HEK293 (cell line): ENCODE data around the gene FYTTD1.

Source experiments
- CTCF ChIA-PET: fragments of 350-600 bp; formaldehyde crosslinking; extraction: SDS; loops from one replicate; lab custom pipeline; 2021; ENCODE audit warnings: antibody characterized with exemption; lab: Yijun Ruan, JAX
- POLR2A ChIA-PET: fragments of 300-600 bp; formaldehyde crosslinking; extraction: SDS; loops from one replicate; lab custom pipeline; 2020; ENCODE audit warnings: antibody characterized with exemption, inconsistent platforms; lab: Yijun Ruan, JAX
- H3K27ac ChIP-seq: fragments of 200-500 bp; sonication (Bioruptor generic); 2 replicates; pipeline ENCODE4 v1.5.1; 2014; ENCODE audit warnings: low read depth, low read length, control low read depth, inconsistent platforms; ENCODE audit errors: extremely low read depth
- H3K36me3 ChIP-seq, 2 experiments: fragments of 200-500 bp in 1 of 2; sonication (Bioruptor generic) in 1 of 2; 1 replicate in 1 of 2; 2 replicates in 1 of 2; pipeline ENCODE4 v1.5.1; 2014 to 2017; ENCODE audit warnings: inconsistent platforms in 2 of 2, low read length in 2 of 2; ENCODE audit not compliant: control insufficient read depth in 2 of 2, insufficient read depth in 1 of 2
- H3K4me1 ChIP-seq: fragments of 200-500 bp; sonication (Bioruptor generic); 2 replicates; pipeline ENCODE4 v1.5.1; 2014; ENCODE audit warnings: mild to moderate bottlenecking, low read length, inconsistent platforms; ENCODE audit not compliant: control insufficient read depth, insufficient read depth
- H3K4me3 ChIP-seq: 2 replicates; pipeline ENCODE4 v1.5.1; 2011; ENCODE audit warnings: low read depth, mild to moderate bottlenecking, control low read depth, low read length, moderate library complexity
- H3K9me3 ChIP-seq: fragments of 200-500 bp; sonication (Bioruptor generic); 2 replicates; pipeline ENCODE4 v1.5.1; 2014; ENCODE audit warnings: low read depth, low read length, inconsistent platforms; ENCODE audit not compliant: control insufficient read depth, insufficient read depth
- BCL11B ChIP-seq: fragments of 450-650 bp; formaldehyde crosslinking; IDR thresholded peaks from 2 replicates; pipeline ENCODE4 v1.5.1; 2016; ENCODE audit warnings: low read depth, missing biosample characterization, missing genetic modification characterization
- KLF9 ChIP-seq: fragments of 450-650 bp; formaldehyde crosslinking; IDR thresholded peaks from 2 replicates; pipeline ENCODE4 v1.5.1; 2016; ENCODE audit warnings: missing biosample characterization, missing genetic modification characterization, low read depth
- PRDM4 ChIP-seq: fragments of 450-650 bp; formaldehyde crosslinking; IDR thresholded peaks from 2 replicates; pipeline ENCODE4 v1.5.1; 2017; ENCODE audit warnings: missing biosample characterization, missing genetic modification characterization
- SETDB1 ChIP-seq: IDR thresholded peaks from one replicate; pipeline ENCODE4 v1.6.1; 2017; ENCODE audit warnings: mild to moderate bottlenecking, low read length, moderate library complexity, mixed read lengths; ENCODE audit not compliant: insufficient read length
- SP7 ChIP-seq: fragments of 450-650 bp; formaldehyde crosslinking; IDR thresholded peaks from 2 replicates; pipeline ENCODE4 v1.5.1; 2016; ENCODE audit warnings: missing biosample characterization, missing genetic modification characterization
- ZBTB8A ChIP-seq: fragments of 450-650 bp; formaldehyde crosslinking; IDR thresholded peaks from 2 replicates; pipeline ENCODE4 v1.5.1; 2016; ENCODE audit warnings: missing biosample characterization, missing genetic modification characterization
- ZFP3 ChIP-seq: fragments of 450-650 bp; formaldehyde crosslinking; IDR thresholded peaks from 2 replicates; pipeline ENCODE4 v1.5.1; 2016; ENCODE audit warnings: low read depth, missing biosample characterization, missing genetic modification characterization
- ZNF112 ChIP-seq: fragments of 450-650 bp; formaldehyde crosslinking; IDR thresholded peaks from 2 replicates; pipeline ENCODE4 v1.5.0; 2017; ENCODE audit warnings: missing biosample characterization, missing genetic modification characterization
- ZNF16 ChIP-seq: fragments of 450-650 bp; formaldehyde crosslinking; IDR thresholded peaks from 2 replicates; pipeline ENCODE4 v1.5.1; 2016; ENCODE audit warnings: low read depth, missing biosample characterization, missing genetic modification characterization
- ZNF223 ChIP-seq: fragments of 450-650 bp; formaldehyde crosslinking; IDR thresholded peaks from 2 replicates; pipeline ENCODE4 v1.5.1; 2016; ENCODE audit warnings: missing biosample characterization, missing genetic modification characterization
- ZNF23 ChIP-seq: fragments of 450-650 bp; formaldehyde crosslinking; IDR thresholded peaks from 2 replicates; pipeline ENCODE4 v1.5.1; 2016; ENCODE audit warnings: missing biosample characterization, missing genetic modification characterization, borderline replicate concordance
- ZNF394 ChIP-seq: fragments of 450-650 bp; formaldehyde crosslinking; IDR thresholded peaks from 2 replicates; pipeline ENCODE4 v1.5.1; 2016; ENCODE audit warnings: missing biosample characterization, missing genetic modification characterization, mild to moderate bottlenecking, moderate library complexity, borderline replicate concordance
- ZNF433 ChIP-seq: fragments of 450-650 bp; formaldehyde crosslinking; IDR thresholded peaks from 2 replicates; pipeline ENCODE4 v1.5.1; 2016; ENCODE audit warnings: missing biosample characterization, missing genetic modification characterization, low read depth
- ZNF544 ChIP-seq: fragments of 450-650 bp; formaldehyde crosslinking; IDR thresholded peaks from 2 replicates; pipeline ENCODE4 v1.5.0; 2017; ENCODE audit warnings: missing biosample characterization, missing genetic modification characterization
- ZNF548 ChIP-seq: fragments of 450-650 bp; formaldehyde crosslinking; IDR thresholded peaks from 2 replicates; pipeline ENCODE4 v1.5.1; 2016; ENCODE audit warnings: missing biosample characterization, missing genetic modification characterization
- ZNF555 ChIP-seq: fragments of 450-650 bp; formaldehyde crosslinking; conservative IDR thresholded peaks from 2 replicates; pipeline ENCODE4 v1.5.1; 2017; ENCODE audit warnings: missing biosample characterization, mild to moderate bottlenecking, missing genetic modification characterization, inconsistent platforms
- ZNF580 ChIP-seq: fragments of 450-650 bp; formaldehyde crosslinking; IDR thresholded peaks from 2 replicates; pipeline ENCODE4 v1.5.1; 2016; ENCODE audit warnings: missing biosample characterization, missing genetic modification characterization
- ZNF747 ChIP-seq: fragments of 450-650 bp; formaldehyde crosslinking; IDR thresholded peaks from 2 replicates; pipeline ENCODE4 v1.5.1; 2016; ENCODE audit warnings: missing biosample characterization, missing genetic modification characterization
- ZNF830 ChIP-seq: fragments of 450-650 bp; IDR thresholded peaks from 2 replicates; pipeline ENCODE4 v1.5.0; 2018; ENCODE audit warnings: missing biosample characterization, missing genetic modification characterization, low read depth, mild to moderate bottlenecking, moderate library complexity
- ZSCAN30 ChIP-seq: fragments of 450-650 bp; IDR thresholded peaks from 2 replicates; pipeline ENCODE4 v1.5.1; 2018; ENCODE audit warnings: missing biosample characterization, mild to moderate bottlenecking, missing genetic modification characterization, moderate library complexity
- TF ChIP-seq, protein P1 (sequence below): IDR thresholded peaks from 2 replicates; pipeline ENCODE4 v1.6.1; 2011; ENCODE audit warnings: mild to moderate bottlenecking, low read depth, low read length, borderline replicate concordance

FYTTD1 gene

DNA sequence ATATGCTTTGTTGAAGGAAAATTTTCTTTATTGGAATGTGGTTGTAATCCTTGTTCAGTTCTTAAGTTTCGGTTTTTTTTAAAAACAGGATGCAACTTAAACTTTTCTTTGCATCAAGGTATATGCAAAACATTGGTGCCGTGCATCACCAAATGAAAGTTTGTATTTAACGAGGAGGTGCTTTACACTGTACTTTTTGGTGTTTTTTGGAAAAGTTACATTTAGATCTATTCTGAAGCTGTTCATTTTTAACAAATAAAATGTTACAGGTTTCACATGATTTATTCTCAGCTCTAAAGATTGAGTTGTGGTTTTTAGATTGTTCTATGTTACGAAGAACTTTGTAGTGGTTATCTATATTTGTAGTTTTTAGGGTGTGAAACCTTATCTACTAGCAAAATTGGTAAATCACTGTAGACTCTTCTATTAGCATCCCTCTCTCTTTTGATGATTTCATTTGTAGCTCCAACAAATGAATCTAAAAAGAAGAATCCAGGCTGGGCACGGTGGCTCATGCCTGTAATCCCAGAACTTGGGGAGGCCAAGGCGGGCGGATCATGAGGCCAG, 34.4 kb downstream of the FYTTD1 start:
- Histone ChIP-seq H3K36me3 (peaks cover 8 to 45% of the 10 kb centered on the region in 2 experiments; a peak in 2 of 3 replicates), H3K27ac (no peak overlapping the region), H3K4me3 (no peak overlapping the region), H3K4me1 (no peaks in the 10 kb centered on the region), H3K9me3 (no peaks in the 10 kb centered on the region)
- CTCF ChIA-PET: no interaction called here
- TF ChIP-seq PRDM4 (tag by site-specific recombination) (no peak), ZSCAN30 (tag by site-specific recombination) (no peak), KLF9 (no peak), SP7 (tag by site-specific recombination) (no peak), BCL11B (tag by site-specific recombination) (no peak), ZNF112 (tag by site-specific recombination) (no peak), SETDB1 (no peak), ZNF548 (tag by site-specific recombination) (no peak)
- POLR2A ChIA-PET: no interaction called here

- ChIA-PET POLR2A (no interaction called here), CTCF (no interaction called here)
- Histone ChIP-seq H3K27ac (no peak overlapping the region), H3K9me3 (no peaks in the 10 kb centered on the region), H3K36me3 (peaks cover 0 to 19% of the 10 kb centered on the region in 2 experiments; a peak in 2 of 3 replicates), H3K4me3 (no peak overlapping the region), H3K4me1 (no peaks in the 10 kb centered on the region)
- TF ChIP-seq ZBTB8A (tag by site-specific recombination) (no peak), ZNF830 (tag by site-specific recombination) (no peak), ZNF394 (no peak), ZNF16 (tag by site-specific recombination) (no peak), ZNF23 (tag by site-specific recombination) (no peak), ZFP3 (no peak), ZNF747 (no peak), ZNF555 (no peak), ZNF223 (tag by site-specific recombination) (no peak), ZNF544 (tag by site-specific recombination) (no peak), ZNF433 (tag by site-specific recombination) (no peak), ZNF580 (tag by site-specific recombination) (no peak)
- TF ChIP-seq, protein P1, sequence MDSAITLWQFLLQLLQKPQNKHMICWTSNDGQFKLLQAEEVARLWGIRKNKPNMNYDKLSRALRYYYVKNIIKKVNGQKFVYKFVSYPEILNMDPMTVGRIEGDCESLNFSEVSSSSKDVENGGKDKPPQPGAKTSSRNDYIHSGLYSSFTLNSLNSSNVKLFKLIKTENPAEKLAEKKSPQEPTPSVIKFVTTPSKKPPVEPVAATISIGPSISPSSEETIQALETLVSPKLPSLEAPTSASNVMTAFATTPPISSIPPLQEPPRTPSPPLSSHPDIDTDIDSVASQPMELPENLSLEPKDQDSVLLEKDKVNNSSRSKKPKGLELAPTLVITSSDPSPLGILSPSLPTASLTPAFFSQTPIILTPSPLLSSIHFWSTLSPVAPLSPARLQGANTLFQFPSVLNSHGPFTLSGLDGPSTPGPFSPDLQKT: no peak
These were observed 37.7 kb downstream of the FYTTD1 start for GRCh38 chr3:197787412-197787811.
